Panc1 (cell line): Measurements from ENCODE around the gene GRID2.

Source experiments
- CTCF ChIP-seq: fragments of 450-650 bp; IDR thresholded peaks from 2 replicates; pipeline ENCODE4 v1.5.1; 2017; ENCODE audit warnings: mild to moderate bottlenecking
- REST ChIP-seq, 2 experiments: IDR thresholded peaks; 2 replicates each; pipeline ENCODE4 v1.6.1; 2011 to 2012; ENCODE audit warnings: low read depth in 2 of 2, control low read depth in 1 of 2, low read length in 1 of 2, mild to moderate bottlenecking in 1 of 2, moderate library complexity in 1 of 2; ENCODE audit not compliant: insufficient read depth in 1 of 2
- SIN3A ChIP-seq: IDR thresholded peaks from 2 replicates; pipeline ENCODE4 v1.6.1; 2012; ENCODE audit warnings: low read depth, mild to moderate bottlenecking, low read length, moderate library complexity, borderline replicate concordance; ENCODE audit not compliant: insufficient read depth
- TCF7L2 ChIP-seq: IDR thresholded peaks from 2 replicates; pipeline ENCODE4 v1.6.1; 2011; ENCODE audit warnings: mild to moderate bottlenecking, low read depth, low read length, inconsistent platforms

- no peak for TF ChIP-seq CTCF
- no peak for TF ChIP-seq REST (IDR thresholded peaks at IDR 0.05; ENCODE audit: insufficient read depth in 1 of 2, low read depth in 2 of 2, low read length in 1 of 2)
- TF ChIP-seq TCF7L2: no peak
- no peak for TF ChIP-seq SIN3A
Observed at GRCh38 chr4:93781198-93781597, 1477.4 kb downstream of the GRID2 start.
